ENCODE results near the gene ASMT.

DNA sequence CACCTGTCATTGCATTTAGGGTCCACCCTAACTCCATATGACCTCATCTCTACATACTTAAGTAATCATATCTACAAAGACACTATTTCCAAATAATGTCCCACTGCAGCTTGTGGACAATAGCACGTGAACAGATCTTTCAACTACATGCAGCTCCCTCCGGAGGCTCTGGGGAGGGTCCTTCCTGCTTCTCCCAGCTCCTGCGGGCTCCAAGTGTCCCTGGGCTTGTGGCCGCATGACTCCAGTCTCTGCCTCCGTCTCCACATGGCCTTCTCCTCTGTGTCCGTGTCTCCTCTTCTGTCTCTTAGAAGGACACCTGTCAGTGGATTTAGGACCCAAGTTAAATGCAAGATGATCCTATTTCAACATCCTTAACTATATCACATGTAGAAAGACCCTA lies 52.7 kb downstream of the ASMT start:
- TF ChIP-seq, protein P1, sequence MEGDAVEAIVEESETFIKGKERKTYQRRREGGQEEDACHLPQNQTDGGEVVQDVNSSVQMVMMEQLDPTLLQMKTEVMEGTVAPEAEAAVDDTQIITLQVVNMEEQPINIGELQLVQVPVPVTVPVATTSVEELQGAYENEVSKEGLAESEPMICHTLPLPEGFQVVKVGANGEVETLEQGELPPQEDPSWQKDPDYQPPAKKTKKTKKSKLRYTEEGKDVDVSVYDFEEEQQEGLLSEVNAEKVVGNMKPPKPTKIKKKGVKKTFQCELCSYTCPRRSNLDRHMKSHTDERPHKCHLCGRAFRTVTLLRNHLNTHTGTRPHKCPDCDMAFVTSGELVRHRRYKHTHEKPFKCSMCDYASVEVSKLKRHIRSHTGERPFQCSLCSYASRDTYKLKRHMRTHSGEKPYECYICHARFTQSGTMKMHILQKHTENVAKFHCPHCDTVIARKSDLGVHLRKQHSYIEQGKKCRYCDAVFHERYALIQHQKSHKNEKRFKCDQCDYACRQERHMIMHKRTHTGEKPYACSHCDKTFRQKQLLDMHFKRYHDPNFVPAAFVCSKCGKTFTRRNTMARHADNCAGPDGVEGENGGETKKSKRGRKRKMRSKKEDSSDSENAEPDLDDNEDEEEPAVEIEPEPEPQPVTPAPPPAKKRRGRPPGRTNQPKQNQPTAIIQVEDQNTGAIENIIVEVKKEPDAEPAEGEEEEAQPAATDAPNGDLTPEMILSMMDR (IDR thresholded peaks at IDR 0.05; ENCODE audit: insufficient read depth, low read depth, low read length): no peak
- no peak for TF ChIP-seq EZH2 (IDR thresholded peaks at IDR 0.05; ENCODE audit: insufficient read depth, low read length)

Measured in astrocyte (in vitro differentiated cells and primary cell).